HL-60 (cell line): ENCODE measurements around the gene LAMC3.

Experiments used
- GABPA ChIP-seq: IDR thresholded peaks from 2 replicates; pipeline ENCODE4 v1.6.1; 2012; ENCODE audit warnings: low read depth
- POLR2AphosphoS5 ChIP-seq: IDR thresholded peaks from 2 replicates; pipeline ENCODE4 v1.6.1; 2012; ENCODE audit warnings: low read depth
- TF ChIP-seq, protein P1 (sequence below): IDR thresholded peaks from one replicate; pipeline ENCODE4 v1.5.1; 2011; ENCODE audit warnings: low read length, control low read depth, inconsistent platforms; ENCODE audit not compliant: insufficient read depth
- TF ChIP-seq, protein P2 (sequence below): IDR thresholded peaks from 2 replicates; pipeline ENCODE4 v1.6.1; 2012; ENCODE audit warnings: low read depth; ENCODE audit not compliant: insufficient replicate concordance

DNA sequence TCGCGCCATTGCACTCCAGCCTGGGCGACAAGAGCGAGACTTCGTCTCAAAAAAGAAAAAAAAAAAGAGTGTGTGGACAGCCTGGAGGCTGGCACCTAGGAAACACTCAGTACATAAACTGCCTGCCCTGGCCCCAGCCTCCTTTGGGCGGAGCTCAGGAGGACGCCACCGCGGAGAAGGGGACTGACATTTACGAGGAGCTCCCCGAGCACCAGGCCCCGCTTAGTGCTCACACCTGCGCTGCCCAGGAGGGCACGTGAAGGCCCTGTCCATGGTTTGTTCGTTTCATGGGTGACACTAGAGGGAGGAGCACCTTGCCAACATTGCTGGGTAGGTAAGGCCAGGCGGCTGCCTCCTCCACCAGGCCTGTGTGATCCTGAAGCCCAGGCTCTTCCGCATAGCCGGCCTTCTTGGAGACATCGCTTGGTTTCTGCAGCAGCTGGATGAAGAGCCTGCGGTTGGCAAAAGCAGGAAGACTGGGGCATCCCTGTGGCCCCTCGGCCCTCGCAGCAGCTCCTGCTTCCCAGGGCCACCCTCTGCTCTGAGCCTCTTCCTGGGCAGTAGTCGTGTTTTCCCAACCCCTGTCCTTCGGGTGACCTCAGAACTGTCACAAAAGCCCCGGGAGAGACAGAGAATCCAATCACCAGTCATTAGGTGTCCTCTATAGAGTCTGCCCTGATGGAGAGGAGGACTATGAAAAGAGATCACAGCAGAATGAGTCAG lies 26.2 kb upstream of the LAMC3 start:
- TF ChIP-seq POLR2AphosphoS5 (no peak), GABPA (no peak)
- TF ChIP-seq, protein P1, sequence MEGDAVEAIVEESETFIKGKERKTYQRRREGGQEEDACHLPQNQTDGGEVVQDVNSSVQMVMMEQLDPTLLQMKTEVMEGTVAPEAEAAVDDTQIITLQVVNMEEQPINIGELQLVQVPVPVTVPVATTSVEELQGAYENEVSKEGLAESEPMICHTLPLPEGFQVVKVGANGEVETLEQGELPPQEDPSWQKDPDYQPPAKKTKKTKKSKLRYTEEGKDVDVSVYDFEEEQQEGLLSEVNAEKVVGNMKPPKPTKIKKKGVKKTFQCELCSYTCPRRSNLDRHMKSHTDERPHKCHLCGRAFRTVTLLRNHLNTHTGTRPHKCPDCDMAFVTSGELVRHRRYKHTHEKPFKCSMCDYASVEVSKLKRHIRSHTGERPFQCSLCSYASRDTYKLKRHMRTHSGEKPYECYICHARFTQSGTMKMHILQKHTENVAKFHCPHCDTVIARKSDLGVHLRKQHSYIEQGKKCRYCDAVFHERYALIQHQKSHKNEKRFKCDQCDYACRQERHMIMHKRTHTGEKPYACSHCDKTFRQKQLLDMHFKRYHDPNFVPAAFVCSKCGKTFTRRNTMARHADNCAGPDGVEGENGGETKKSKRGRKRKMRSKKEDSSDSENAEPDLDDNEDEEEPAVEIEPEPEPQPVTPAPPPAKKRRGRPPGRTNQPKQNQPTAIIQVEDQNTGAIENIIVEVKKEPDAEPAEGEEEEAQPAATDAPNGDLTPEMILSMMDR: no peak
- TF ChIP-seq, protein P2, sequence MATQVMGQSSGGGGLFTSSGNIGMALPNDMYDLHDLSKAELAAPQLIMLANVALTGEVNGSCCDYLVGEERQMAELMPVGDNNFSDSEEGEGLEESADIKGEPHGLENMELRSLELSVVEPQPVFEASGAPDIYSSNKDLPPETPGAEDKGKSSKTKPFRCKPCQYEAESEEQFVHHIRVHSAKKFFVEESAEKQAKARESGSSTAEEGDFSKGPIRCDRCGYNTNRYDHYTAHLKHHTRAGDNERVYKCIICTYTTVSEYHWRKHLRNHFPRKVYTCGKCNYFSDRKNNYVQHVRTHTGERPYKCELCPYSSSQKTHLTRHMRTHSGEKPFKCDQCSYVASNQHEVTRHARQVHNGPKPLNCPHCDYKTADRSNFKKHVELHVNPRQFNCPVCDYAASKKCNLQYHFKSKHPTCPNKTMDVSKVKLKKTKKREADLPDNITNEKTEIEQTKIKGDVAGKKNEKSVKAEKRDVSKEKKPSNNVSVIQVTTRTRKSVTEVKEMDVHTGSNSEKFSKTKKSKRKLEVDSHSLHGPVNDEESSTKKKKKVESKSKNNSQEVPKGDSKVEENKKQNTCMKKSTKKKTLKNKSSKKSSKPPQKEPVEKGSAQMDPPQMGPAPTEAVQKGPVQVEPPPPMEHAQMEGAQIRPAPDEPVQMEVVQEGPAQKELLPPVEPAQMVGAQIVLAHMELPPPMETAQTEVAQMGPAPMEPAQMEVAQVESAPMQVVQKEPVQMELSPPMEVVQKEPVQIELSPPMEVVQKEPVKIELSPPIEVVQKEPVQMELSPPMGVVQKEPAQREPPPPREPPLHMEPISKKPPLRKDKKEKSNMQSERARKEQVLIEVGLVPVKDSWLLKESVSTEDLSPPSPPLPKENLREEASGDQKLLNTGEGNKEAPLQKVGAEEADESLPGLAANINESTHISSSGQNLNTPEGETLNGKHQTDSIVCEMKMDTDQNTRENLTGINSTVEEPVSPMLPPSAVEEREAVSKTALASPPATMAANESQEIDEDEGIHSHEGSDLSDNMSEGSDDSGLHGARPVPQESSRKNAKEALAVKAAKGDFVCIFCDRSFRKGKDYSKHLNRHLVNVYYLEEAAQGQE: no peak
